Activated CD8-positive, alpha-beta memory T cell treated with anti-CD3 and anti-CD28 coated beads, Interleukin-2, amount 50 U/mL, for 24 hours (primary cell): ENCODE data around the gene RYR1.
"Not testable (repeated sequence)": the region's sequence is repeated elsewhere in the genome, so short reads cannot be mapped to it uniquely, and the experiment has no call there.

Experiments used
- DNase-seq: peaks from one replicate; pipeline ENCODE4 v3.0.0-alpha.2; 2020; ENCODE audit errors: extremely low read depth

Gene RYR1

DNA sequence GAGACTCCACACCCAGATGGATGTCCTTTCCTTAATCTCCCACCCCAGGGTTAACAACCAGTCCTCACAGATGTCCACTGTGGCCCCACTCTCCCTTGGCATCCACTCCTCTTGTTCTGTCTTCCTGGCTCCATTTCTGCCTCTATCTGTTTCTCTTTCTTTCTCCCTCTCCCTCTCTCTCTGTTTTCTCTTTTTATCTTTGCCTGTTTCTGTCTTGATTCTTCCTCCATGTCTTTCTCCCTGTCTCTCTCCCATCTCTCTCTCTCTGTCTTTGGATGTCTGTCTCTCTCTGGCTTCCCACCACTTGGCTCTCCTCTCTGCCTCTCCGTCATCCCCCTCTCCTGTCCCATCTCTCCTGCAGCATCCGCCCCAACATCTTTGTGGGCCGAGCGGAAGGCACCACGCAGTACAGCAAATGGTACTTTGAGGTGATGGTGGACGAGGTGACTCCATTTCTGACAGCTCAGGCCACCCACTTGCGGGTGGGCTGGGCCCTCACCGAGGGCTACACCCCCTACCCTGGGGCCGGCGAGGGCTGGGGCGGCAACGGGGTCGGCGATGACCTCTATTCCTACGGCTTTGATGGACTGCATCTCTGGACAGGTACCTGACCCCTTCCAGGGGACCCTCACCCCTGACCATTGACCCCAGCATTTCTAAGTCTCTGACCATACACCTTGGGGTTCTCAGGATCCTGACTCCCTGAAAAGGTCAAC is 24.4 kb downstream of the RYR1 start:
- DNase-seq = no peak

DNA sequence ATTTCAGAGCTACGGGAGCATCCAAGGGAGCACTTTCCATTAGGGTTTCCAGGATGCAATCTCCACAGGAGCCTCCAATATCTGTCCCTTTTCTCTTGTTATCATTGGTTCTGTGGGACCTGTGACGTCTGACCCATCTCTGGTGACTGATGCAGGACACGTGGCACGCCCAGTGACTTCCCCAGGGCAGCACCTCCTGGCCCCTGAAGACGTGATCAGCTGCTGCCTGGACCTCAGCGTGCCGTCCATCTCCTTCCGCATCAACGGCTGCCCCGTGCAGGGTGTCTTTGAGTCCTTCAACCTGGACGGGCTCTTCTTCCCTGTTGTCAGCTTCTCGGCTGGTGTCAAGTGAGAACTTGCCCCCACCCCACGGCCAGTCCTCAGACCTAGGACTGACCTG is 25.5 kb downstream of the RYR1 start:
- DNase-seq = no peak

DNA sequence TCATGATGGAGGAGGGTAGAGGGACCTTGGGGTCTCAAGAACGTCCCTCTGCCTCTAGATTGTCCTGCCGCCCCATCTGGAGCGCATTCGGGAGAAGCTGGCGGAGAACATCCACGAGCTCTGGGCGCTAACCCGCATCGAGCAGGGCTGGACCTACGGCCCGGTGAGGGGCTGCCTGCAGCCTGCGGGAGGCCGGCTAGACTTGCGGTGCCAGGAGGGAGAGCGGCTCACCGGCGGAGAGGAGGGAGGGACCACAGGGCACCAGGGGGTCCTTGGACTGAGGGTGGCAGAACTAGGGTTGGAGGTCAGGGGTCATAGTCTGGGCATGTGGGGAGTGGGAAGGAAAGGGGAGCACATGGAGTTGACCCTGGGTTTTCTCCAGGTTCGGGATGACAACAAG is 29.9 kb downstream of the RYR1 start:
- DNase-seq = no peak

DNA sequence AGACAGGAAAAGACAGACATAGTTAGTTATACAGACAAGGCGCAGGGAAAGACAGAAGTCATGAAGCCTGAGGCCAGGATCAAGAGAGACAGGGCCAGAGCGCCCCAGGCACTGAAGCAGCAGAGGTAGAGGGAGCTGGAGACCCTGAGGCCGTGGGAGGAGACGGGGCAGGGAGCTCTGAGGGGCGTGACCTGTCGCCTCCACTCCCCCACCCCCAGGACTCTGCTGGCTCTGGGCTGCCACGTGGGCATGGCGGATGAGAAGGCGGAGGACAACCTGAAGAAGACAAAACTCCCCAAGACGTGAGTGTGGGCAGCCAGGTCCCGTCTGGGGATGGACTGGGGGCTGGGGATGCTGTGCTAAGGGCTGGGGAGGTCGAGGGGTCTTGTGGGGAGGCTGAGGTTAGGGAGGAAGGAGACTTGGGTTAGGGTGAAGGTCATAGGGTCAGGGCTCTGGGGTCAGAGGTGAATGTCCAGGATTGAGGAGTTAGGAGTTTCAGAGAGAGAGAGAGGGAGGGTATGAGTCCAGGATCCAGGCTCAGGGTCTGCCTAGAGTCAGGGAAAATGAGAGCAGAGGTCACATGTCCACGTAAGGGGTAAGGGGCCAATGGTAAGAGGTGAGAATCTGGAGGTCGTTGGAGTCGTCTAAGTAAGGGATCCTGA is 31.1 kb downstream of the RYR1 start:
- DNase-seq = no peak

- DNase-seq = no peak
These were observed 32.6 kb downstream of the RYR1 start for GRCh38 chr19:38466050-38466449.

DNA sequence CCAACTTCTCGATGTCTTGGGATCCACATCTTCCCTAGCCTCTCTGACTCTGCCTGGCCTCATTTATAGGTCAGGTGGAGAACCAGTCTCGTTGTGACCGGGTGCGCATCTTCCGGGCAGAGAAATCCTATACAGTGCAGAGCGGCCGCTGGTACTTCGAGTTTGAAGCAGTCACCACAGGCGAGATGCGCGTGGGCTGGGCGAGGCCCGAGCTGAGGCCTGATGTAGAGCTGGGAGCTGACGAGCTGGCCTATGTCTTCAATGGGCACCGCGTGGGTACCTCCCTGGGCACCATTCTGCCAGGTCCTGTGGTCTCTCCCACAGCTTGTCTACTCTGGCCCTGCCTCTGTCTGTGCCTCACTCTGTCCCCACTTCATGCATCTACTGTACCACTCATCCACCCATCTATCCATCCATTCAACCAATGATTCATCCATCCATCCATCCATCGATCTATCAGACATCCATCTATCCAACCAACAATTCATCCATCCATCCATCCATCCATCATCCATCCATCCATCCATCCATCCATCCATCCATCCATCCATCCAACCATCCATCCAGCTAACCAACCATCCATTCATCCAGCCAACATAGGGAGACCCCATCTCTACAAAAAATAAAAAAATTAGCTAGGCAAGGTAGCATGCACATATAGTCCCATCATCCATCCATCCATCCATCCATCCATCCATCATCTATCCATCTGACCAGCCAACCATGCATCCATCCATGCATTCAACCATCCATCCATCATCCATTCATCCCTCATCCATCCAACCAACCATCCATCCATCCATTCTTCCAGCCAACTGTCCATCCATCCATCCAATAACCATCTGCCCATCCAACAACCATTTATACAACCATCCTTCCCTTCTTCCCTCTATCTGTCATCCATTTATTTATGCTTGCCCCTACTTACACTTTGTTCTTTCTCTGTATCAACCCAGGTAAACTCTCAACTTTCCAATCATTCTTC is 34.3 kb downstream of the RYR1 start:
- no peak for DNase-seq

DNA sequence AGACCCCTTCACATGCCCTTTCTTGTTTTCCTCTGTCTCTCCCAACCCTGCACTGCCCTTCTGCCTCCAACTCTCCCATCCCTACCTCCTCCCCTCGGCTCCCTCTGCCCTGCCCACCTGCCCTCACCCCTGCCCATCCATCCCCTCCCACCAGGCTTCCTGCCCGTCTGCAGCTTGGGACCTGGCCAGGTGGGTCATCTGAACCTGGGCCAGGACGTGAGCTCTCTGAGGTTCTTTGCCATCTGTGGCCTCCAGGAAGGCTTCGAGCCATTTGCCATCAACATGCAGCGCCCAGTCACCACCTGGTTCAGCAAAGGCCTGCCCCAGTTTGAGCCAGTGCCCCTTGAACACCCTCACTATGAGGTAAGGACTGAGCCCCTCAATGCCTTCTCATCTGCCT is 35.7 kb downstream of the RYR1 start:
- DNase-seq = no peak

DNA sequence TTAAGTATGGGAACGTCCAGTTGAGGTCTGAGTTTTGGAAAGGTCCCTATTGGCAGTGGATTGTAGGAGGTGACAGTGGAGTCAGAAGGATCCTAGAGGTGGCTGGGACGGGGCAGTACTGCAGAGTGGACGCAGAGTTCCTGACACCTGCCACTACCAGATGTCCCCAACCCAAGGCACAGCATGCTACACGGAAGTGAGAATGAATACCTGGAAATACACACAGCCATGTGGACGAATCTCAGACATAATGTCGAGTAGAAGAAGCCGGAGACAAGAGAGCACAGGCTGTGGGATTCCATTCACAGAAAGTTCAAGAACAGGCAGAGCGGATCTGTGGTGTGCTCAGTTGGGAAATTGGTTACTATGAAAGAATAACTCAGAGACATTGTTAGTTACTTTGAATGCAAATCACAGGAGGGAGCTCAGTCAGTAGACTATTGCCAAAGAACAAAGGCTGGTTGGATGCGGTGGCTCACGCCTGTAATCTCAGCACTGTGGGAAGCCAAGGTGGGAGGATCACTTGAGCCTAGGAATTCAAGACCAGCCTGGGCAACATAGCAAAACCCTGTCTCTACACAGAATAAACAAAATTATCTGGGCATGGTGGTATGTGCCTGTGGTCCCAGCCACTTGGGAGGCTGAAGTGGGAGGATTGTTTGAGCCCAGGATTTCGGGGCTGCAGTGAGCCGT is 37.4 kb downstream of the RYR1 start:
- DNase-seq = no peak

DNA sequence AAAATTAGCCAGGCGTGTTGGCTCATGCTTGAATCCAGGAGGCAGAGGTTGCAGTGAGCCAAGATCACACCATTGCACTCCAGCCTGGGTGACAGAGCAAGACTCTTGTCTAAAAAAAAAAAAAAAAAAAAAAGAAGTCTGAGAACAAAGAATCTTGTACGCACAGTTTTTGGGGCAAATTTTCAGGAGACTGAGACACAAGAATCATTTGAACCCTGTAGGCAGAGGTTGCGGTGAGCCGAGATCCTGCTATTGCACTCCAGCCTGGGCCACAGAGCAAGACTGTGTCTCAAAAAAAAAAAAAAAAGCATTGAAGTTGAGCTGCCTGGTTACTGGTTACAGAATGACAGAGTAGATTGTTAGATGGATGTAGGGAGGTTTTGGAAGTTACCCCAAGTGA is 39.2 kb downstream of the RYR1 start:
- not testable (repeated sequence) for DNase-seq

DNA sequence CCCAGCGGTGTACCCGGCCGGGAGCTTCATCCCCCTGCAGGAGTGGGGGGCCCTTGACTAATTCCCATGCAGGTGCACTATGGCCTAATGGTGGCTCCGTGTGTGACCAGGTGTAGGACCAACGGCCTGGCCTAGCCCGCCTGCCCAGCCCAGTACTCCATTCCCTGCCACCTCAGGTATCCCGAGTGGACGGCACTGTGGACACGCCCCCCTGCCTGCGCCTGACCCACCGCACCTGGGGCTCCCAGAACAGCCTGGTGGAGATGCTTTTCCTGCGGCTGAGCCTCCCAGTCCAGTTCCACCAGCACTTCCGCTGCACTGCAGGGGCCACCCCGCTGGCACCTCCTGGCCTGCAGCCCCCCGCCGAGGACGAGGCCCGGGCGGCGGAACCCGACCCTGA is 39.7 kb downstream of the RYR1 start:
- no peak for DNase-seq

DNA sequence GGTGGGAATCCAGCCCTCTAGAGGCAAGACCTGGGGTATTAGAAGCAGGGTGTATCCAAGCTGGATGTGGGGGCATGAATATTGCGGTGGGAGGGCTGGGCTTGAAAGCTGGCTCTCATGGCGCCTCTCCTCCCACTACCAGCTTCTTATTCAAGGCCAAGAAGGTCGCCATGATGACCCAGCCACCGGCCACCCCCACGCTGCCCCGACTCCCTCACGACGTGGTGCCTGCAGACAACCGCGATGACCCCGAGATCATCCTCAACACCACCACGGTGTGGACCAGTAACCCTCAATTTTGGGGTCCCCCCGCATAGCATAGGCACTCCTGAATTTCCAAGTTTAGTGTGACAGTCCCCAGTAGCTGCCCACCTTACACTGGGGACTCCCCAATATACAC is 41.7 kb downstream of the RYR1 start:
- no peak for DNase-seq

- DNase-seq = no peak
These were observed 44.9 kb downstream of the RYR1 start for GRCh38 chr19:38478273-38478971.

DNA sequence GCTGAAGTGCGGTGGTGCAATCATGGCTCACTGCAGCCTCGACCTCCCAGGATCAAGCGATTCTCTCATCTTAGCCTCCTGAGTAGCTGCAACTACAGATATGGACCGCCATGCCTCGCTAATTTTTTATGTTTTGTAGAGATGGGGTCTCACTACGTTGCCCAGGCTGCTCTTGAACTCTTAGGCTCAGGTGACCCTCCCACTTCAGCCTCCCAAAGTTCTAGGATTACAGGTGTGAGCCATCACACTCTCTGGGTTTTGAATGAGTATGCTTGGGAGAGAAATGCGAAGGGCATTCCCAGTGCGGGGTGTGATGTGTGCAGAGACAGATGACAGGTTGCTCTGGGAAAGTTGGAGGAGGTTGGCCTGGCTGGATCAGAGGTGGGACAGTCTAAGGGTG is 49.0 kb downstream of the RYR1 start:
- no peak for DNase-seq

GRCh38 chr19:38483016-38483630 is 49.6 kb downstream of the RYR1 start:
- no peak for DNase-seq

- DNase-seq = no peak
These were observed 51.3 kb downstream of the RYR1 start for GRCh38 chr19:38484747-38485146.

- DNase-seq = no peak
These were observed 52.2 kb downstream of the RYR1 start for GRCh38 chr19:38485541-38486285.

DNA sequence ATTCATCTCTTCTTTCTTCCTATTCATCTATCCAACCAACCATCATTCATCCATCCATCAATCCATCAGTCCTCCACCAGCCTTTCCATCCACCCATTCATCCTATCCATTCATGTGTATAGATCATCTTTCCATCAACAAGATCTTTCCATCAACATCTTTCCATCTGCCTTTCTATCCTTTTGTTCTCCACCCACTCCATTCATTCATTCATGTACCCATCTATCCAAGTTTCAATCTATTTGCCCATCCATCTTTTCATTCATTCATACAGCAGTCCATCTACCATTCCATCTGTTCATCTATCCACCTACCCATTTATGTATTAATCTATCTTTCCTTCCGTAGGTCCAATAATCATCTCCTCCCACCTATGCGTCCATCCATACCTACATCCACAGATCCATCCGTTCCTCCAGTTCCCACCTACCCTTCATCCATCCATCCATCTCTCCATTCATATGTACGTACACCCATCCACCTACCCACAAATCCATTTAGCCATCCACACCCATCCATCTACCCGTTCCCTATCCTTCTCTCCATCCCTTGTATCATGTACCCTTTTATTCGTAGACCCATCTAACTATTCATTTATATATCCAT is 53.3 kb downstream of the RYR1 start:
- no peak for DNase-seq

- no peak for DNase-seq
These were observed 54.6 kb downstream of the RYR1 start for GRCh38 chr19:38488096-38488495.

DNA sequence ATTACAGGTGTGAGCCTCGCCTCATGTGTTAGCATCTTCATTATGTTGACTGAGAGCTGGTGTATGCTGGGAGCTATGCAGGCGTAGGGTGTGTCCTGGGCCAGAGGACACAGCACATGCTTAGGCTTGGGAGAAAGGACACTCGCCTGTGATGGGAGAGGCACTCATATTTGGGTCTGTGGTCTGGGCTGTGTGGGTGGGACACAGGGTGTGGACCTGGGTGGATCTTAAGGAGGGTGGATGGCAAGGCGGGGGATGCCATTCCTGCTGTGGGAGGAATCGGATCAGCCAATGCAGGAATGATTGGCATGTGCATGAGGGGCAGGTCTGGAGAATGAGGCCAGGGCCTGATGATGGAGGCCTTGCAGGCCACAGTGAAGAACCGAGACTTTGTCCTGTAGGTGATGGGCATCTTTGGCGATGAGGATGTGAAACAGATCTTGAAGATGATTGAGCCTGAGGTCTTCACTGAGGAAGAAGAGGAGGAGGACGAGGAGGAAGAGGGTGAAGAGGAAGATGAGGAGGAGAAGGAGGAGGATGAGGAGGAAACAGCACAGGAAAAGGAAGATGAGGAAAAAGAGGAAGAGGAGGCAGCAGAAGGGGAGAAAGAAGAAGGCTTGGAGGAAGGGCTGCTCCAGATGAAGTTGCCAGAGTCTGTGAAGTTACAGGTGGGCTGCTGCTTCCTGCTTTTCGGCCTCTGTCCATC is 55.4 kb downstream of the RYR1 start:
- no peak for DNase-seq
